ENCODE results near the gene RNF224.

Gene RNF224

GRCh38 chr9:137227054-137227852, at the start of gene RNF224:
Gene RNF224 (plus strand): TSS chr9:137227502. CDS start chr9:137228336, 834 bp downstream.
- peak; percentile 69 for TF ChIP-seq CTCF (conservative IDR thresholded peaks at IDR 0.05; ENCODE audit: control insufficient read depth, insufficient read depth, low read depth, low read length)
- H3K4me3 ChIP-seq (ENCODE audit: control insufficient read depth, low read depth, low read length): no peak within 1 kb of the TSS
- DNase-seq (ENCODE audit: low read depth): peak; percentile 63

GRCh38 chr9:137178201-137178938, 48.9 kb upstream of the RNF224 start:
- no peak overlapping the region for H3K4me3 ChIP-seq (ENCODE audit: control insufficient read depth, low read depth, low read length)
- DNase-seq (ENCODE audit: low read depth): no peak
- TF ChIP-seq CTCF (conservative IDR thresholded peaks at IDR 0.05; ENCODE audit: control insufficient read depth, insufficient read depth, low read depth, low read length): no peak

- H3K4me3 ChIP-seq (ENCODE audit: control insufficient read depth, low read depth, low read length): no peak overlapping the region
- TF ChIP-seq CTCF (conservative IDR thresholded peaks at IDR 0.05; ENCODE audit: control insufficient read depth, insufficient read depth, low read depth, low read length): no peak
- no peak for DNase-seq (ENCODE audit: low read depth)
Observed at GRCh38 chr9:137178939-137179630, 48.2 kb upstream of the RNF224 start.

- no peak for DNase-seq (ENCODE audit: low read depth)
- no peak for TF ChIP-seq CTCF (conservative IDR thresholded peaks at IDR 0.05; ENCODE audit: control insufficient read depth, insufficient read depth, low read depth, low read length)
- no peak overlapping the region for H3K4me3 ChIP-seq (ENCODE audit: control insufficient read depth, low read depth, low read length)
Observed at GRCh38 chr9:137179761-137180160, 47.5 kb upstream of the RNF224 start.

GRCh38 chr9:137180491-137180890, 46.8 kb upstream of the RNF224 start:
- DNase-seq (ENCODE audit: low read depth): no peak
- no peak overlapping the region for H3K4me3 ChIP-seq (ENCODE audit: control insufficient read depth, low read depth, low read length)
- no peak for TF ChIP-seq CTCF (conservative IDR thresholded peaks at IDR 0.05; ENCODE audit: control insufficient read depth, insufficient read depth, low read depth, low read length)

GRCh38 chr9:137181680-137182079, 45.6 kb upstream of the RNF224 start:
- no peak for DNase-seq (ENCODE audit: low read depth)
- H3K4me3 ChIP-seq (ENCODE audit: control insufficient read depth, low read depth, low read length): no peak overlapping the region
- no peak for TF ChIP-seq CTCF (conservative IDR thresholded peaks at IDR 0.05; ENCODE audit: control insufficient read depth, insufficient read depth, low read depth, low read length)

Data from fibroblast of mammary gland (primary cell).